Peyer's patch (tissue), 4 donors: ENCODE data around the gene PLEKHM2. TPM values are rescaled to one million over a fixed set of nuclear protein-coding genes. Genes with fewer than 3 reads are reported as not detected.
"Not testable (repeated sequence)": the region's sequence is repeated elsewhere in the genome, so short reads cannot be mapped to it uniquely, and the experiment has no call there.

ENCODE experiments used
- DNase-seq, 3 donors: peaks; one replicate each; pipeline ENCODE4 v3.0.0-alpha.2; 2017 to 2019
- H3K27ac ChIP-seq, 4 donors: fragments of 200-600 bp; sonication (generic); one replicate each; pipeline ENCODE4 v1.5.1; 2016 to 2019
- H3K27me3 ChIP-seq, 2 donors: fragments of 200-600 bp; sonication (generic); one replicate each; pipeline ENCODE4 v1.5.1; 2019
- H3K36me3 ChIP-seq, 3 donors: fragments of 200-600 bp; sonication (generic); one replicate each; pipeline ENCODE4 v1.5.1; 2016 to 2019
- H3K4me1 ChIP-seq, 4 donors: fragments of 200-600 bp; sonication (generic); one replicate each; pipeline ENCODE4 v1.5.1; 2016 to 2019
- H3K4me3 ChIP-seq, 4 donors: fragments of 200-600 bp; sonication (generic); 1 replicate in 3 of 4; 2 replicates in 1 of 4; pipeline ENCODE4 v1.5.1; 2016 to 2019; ENCODE audit warnings: mild to moderate bottlenecking in 1 of 4
- H3K9me3 ChIP-seq, 4 donors: fragments of 200-600 bp; sonication (generic); one replicate each; pipeline ENCODE4 v1.5.1; 2016 to 2019; ENCODE audit warnings: mild to moderate bottlenecking in 1 of 4
- CTCF ChIP-seq, 6 experiments: fragments of 450-650 bp in 4 of 6; fragments of 200-600 bp in 2 of 6; sonication (generic) in 1 of 6; IDR thresholded peaks; one replicate each; pipeline ENCODE4 v1.5.1; 2017 to 2019; ENCODE audit warnings: antibody characterized with exemption in 6 of 6, mild to moderate bottlenecking in 3 of 6, moderate library complexity in 1 of 6
- POLR2A ChIP-seq, 2 donors: fragments of 450-650 bp; IDR thresholded peaks; one replicate each; pipeline ENCODE4 v1.5.1; 2017; ENCODE audit warnings: antibody characterized with exemption in 2 of 2, mild to moderate bottlenecking in 2 of 2, moderate library complexity in 2 of 2
- total RNA-seq, 4 donors: library from RNA; depleted of rRNA; stranded (reverse); fragments of >200 nt; gene quantifications; one replicate each; pipeline ENCODE4 v1.1.0, GENCODE V29; 2016

Gene PLEKHM2
- total RNA-seq, 4 donors from 2014 or later: 20.0 to 63.5 (median 37.7) TPM

GRCh38 chr1:15640667-15641066 is 43.5 kb upstream of the PLEKHM2 start:
- Histone ChIP-seq H3K9me3 (no peaks in the 10 kb centered on the region), H3K27me3 (no peaks in the 10 kb centered on the region), H3K27ac (no peak overlapping the region), H3K4me1 (no peaks in the 10 kb centered on the region), H3K36me3 (peaks cover 0 to 90% (median 0%) of the 10 kb centered on the region in 3 donors), H3K4me3 (no peak overlapping the region)
- DNase-seq: no peak
- no peak for TF ChIP-seq POLR2A (IDR thresholded peaks at IDR 0.05)
- TF ChIP-seq CTCF (IDR thresholded peaks at IDR 0.05): no peak

- no peak for DNase-seq
- Histone ChIP-seq H3K9me3 (no peaks in the 10 kb centered on the region), H3K36me3 (peaks cover 0 to 87% (median 0%) of the 10 kb centered on the region in 3 donors), H3K4me1 (no peaks in the 10 kb centered on the region), H3K4me3 (no peak overlapping the region), H3K27me3 (no peaks in the 10 kb centered on the region), H3K27ac (no peak overlapping the region)
- TF ChIP-seq POLR2A (IDR thresholded peaks at IDR 0.05) (no peak), CTCF (IDR thresholded peaks at IDR 0.05) (no peak)
Observed at GRCh38 chr1:15649937-15650336, 34.2 kb upstream of the PLEKHM2 start.

- peaks cover 0 to 87% (median 0%) of the 10 kb centered on the region in 3 donors for H3K36me3 ChIP-seq
- no peak for DNase-seq
- no peaks in the 10 kb centered on the region for H3K4me1 ChIP-seq
- TF ChIP-seq POLR2A (IDR thresholded peaks at IDR 0.05): no peak
- no peak for TF ChIP-seq CTCF (IDR thresholded peaks at IDR 0.05)
- no peak overlapping the region for H3K4me3 ChIP-seq
- no peaks in the 10 kb centered on the region for H3K9me3 ChIP-seq
- H3K27me3 ChIP-seq: no peaks in the 10 kb centered on the region
- H3K27ac ChIP-seq: no peak overlapping the region
Observed at GRCh38 chr1:15650433-15650832, 33.7 kb upstream of the PLEKHM2 start.

- DNase-seq, H3K9me3 ChIP-seq, H3K4me1 ChIP-seq, H3K4me3 ChIP-seq, H3K27ac ChIP-seq, H3K27me3 ChIP-seq: not testable (repeated sequence)
- H3K36me3 ChIP-seq: peaks cover 0 to 91% (median 0%) of the 10 kb centered on the region in 3 donors
Observed at GRCh38 chr1:15652130-15652529, 32.0 kb upstream of the PLEKHM2 start.

GRCh38 chr1:15654091-15654690 is 29.9 kb upstream of the PLEKHM2 start:
- Histone ChIP-seq H3K27me3 (no peaks in the 10 kb centered on the region), H3K4me1 (no peaks in the 10 kb centered on the region), H3K9me3 (no peaks in the 10 kb centered on the region), H3K27ac (no peak overlapping the region), H3K4me3 (no peak overlapping the region), H3K36me3 (peaks cover 0 to 93% (median 0%) of the 10 kb centered on the region in 3 donors)
- no peak for TF ChIP-seq POLR2A (IDR thresholded peaks at IDR 0.05)
- TF ChIP-seq CTCF (IDR thresholded peaks at IDR 0.05): no peak
- no peak for DNase-seq

- peaks cover 0 to 92% (median 0%) of the 10 kb centered on the region in 3 donors for H3K36me3 ChIP-seq
- no peaks in the 10 kb centered on the region for H3K4me1 ChIP-seq
Observed at GRCh38 chr1:15656464-15656863, 27.7 kb upstream of the PLEKHM2 start.

More at GRCh38 chr1:15656464-15656863, 27.7 kb upstream of the PLEKHM2 start:
- H3K27me3 ChIP-seq: no peaks in the 10 kb centered on the region
- no peak overlapping the region for H3K4me3 ChIP-seq
- DNase-seq: no peak
- H3K27ac ChIP-seq: no peak overlapping the region
- H3K9me3 ChIP-seq: no peaks in the 10 kb centered on the region
- TF ChIP-seq POLR2A (IDR thresholded peaks at IDR 0.05): no peak
- TF ChIP-seq CTCF (IDR thresholded peaks at IDR 0.05): no peak
